Parathyroid adenoma (tissue), 2 donors: Measurements from ENCODE around the gene FAM50B.

Source experiments
- H2AFZ ChIP-seq: fragments of 300-600 bp; sonication (generic); one replicate; pipeline ENCODE4 v1.7.0; 2017; ENCODE audit warnings: antibody characterized with exemption, mild to moderate bottlenecking
- H3K27ac ChIP-seq: fragments of 300-600 bp; sonication (generic); one replicate; pipeline ENCODE4 v1.7.0; 2017
- H3K27me3 ChIP-seq: fragments of 300-600 bp; sonication (generic); one replicate; pipeline ENCODE4 v1.7.0; 2017; ENCODE audit warnings: low read length; ENCODE audit not compliant: control insufficient read depth, insufficient read depth
- H3K36me3 ChIP-seq: fragments of 300-600 bp; sonication (generic); one replicate; pipeline ENCODE4 v1.7.0; 2017; ENCODE audit warnings: low read length; ENCODE audit not compliant: control insufficient read depth, insufficient read depth
- H3K4me1 ChIP-seq: fragments of 300-600 bp; sonication (generic); one replicate; pipeline ENCODE4 v1.7.0; 2017; ENCODE audit warnings: control low read depth
- H3K4me2 ChIP-seq: fragments of 300-600 bp; sonication (generic); one replicate; pipeline ENCODE4 v1.7.0; 2017; ENCODE audit warnings: low read length
- H3K4me3 ChIP-seq: fragments of 300-600 bp; sonication (generic); one replicate; pipeline ENCODE4 v1.7.0; 2017; ENCODE audit warnings: low read depth, low read length
- H3K79me2 ChIP-seq: fragments of 300-600 bp; sonication (generic); one replicate; pipeline ENCODE4 v1.7.0; 2017; ENCODE audit warnings: control low read depth
- H3K9ac ChIP-seq: fragments of 300-600 bp; sonication (generic); one replicate; pipeline ENCODE4 v1.7.0; 2017; ENCODE audit warnings: mild to moderate bottlenecking
- H3K9me3 ChIP-seq: fragments of 300-600 bp; sonication (generic); one replicate; pipeline ENCODE4 v1.7.0; 2017; ENCODE audit warnings: low read length; ENCODE audit not compliant: control insufficient read depth
- TF ChIP-seq, protein P1 (sequence below): fragments of 300-600 bp; sonication (generic); IDR thresholded peaks from one replicate; pipeline ENCODE4 v1.7.0; 2017; ENCODE audit warnings: antibody characterized with exemption, mild to moderate bottlenecking
- donor health status: primary hyperparathyroidism.

The FAM50B gene

DNA sequence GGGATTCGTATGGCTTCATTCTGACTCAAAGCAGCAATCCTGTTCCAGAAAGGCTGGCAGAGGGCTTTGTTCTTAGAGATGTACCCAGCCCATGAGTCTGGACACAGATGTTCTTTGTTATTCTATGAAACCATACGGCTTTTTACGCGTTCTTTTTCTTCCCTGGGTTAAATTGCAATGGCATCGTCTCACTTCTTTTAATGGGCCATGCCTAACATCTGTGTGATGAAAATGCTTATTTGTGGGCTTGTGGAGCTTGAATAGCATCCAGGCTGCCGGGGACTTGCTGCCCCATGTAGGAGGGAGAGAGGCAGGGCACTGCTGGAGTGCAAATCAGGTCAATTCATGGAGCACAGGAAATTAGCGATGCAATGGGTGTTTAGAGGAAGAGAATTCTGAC is 19.4 kb downstream of the FAM50B start:
- Histone ChIP-seq H3K79me2 (no peaks in the 10 kb centered on the region), H3K36me3 (no peaks in the 10 kb centered on the region), H3K9ac (no peak overlapping the region), H3K9me3 (no peaks in the 10 kb centered on the region), H3K27ac (no peak overlapping the region), H3K4me3 (no peak overlapping the region), H2AFZ (no peak overlapping the region), H3K27me3 (no peaks in the 10 kb centered on the region), H3K4me1 (no peaks in the 10 kb centered on the region), H3K4me2 (no peak overlapping the region)
- TF ChIP-seq, protein P1, sequence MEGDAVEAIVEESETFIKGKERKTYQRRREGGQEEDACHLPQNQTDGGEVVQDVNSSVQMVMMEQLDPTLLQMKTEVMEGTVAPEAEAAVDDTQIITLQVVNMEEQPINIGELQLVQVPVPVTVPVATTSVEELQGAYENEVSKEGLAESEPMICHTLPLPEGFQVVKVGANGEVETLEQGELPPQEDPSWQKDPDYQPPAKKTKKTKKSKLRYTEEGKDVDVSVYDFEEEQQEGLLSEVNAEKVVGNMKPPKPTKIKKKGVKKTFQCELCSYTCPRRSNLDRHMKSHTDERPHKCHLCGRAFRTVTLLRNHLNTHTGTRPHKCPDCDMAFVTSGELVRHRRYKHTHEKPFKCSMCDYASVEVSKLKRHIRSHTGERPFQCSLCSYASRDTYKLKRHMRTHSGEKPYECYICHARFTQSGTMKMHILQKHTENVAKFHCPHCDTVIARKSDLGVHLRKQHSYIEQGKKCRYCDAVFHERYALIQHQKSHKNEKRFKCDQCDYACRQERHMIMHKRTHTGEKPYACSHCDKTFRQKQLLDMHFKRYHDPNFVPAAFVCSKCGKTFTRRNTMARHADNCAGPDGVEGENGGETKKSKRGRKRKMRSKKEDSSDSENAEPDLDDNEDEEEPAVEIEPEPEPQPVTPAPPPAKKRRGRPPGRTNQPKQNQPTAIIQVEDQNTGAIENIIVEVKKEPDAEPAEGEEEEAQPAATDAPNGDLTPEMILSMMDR = no peak

DNA sequence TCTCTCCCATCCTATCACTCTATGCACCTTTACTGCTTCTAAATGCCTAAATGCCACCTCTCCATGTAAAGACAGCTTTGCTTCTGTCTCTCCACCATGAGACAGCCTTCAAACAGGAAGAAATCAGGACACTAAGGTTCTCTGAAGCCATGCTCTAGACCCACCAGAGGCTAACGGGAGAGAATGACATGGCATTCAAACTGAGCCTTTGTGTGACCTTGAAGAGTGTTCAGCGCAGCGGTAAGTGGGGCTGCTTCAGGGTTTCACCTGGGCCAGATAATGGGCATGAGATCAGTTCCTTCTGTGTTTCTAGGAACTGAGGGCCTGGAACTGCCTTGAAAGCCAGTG is 20.1 kb downstream of the FAM50B start:
- Histone ChIP-seq H3K4me1 (no peaks in the 10 kb centered on the region), H2AFZ (no peak overlapping the region), H3K36me3 (no peaks in the 10 kb centered on the region), H3K27me3 (no peaks in the 10 kb centered on the region), H3K79me2 (no peaks in the 10 kb centered on the region), H3K9me3 (no peaks in the 10 kb centered on the region), H3K27ac (no peak overlapping the region), H3K4me3 (no peak overlapping the region), H3K9ac (no peak overlapping the region), H3K4me2 (no peak overlapping the region)
- TF ChIP-seq, protein P1 = no peak

DNA sequence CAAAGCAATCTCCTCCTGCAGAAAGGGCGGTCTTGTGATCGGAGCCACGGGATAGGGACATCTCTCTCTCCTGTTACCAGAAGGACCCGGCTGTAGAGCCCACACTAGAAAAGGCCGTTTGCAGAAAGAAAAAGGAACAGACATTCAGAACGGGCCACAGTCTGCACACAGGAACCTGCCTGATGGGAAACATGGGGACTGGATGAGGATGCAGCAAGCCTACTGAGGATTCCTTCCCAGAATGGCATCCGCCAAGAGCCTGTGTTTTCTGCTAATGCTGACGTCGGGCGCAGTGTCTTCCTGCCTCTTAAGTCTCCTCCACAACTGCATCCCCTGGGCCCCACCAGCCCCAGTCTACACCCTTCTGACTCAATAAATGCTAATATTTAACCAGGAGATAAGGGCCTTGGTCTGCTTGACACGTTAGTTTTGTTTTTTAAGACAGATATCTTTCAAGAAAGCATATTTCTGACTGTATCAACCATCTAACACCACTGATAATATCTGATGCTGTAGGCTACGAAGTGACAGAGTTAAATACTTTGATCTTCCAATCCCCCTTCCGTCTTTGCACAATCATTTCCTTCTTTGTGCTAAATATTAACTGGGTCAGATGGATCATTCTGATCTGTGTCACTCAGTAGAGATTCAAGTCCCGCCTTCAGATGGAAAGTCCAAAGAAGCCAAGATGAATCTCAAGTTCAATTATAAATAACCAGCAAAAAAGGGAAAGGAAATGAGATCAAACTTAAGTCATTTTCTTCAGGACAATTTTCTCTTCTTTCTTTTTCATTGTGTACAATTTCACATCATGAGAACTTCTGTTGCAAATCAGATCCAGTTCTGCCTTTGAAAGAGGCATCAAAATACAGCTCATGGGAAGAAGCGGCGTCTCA is 20.7 kb downstream of the FAM50B start:
- TF ChIP-seq, protein P1 = no peak
- Histone ChIP-seq H3K9ac (no peak overlapping the region), H3K4me3 (no peak overlapping the region), H3K27me3 (no peaks in the 10 kb centered on the region), H3K36me3 (no peaks in the 10 kb centered on the region), H3K4me2 (no peak overlapping the region), H3K27ac (no peak overlapping the region), H3K4me1 (no peaks in the 10 kb centered on the region), H3K9me3 (no peaks in the 10 kb centered on the region), H3K79me2 (no peaks in the 10 kb centered on the region), H2AFZ (no peak overlapping the region)

DNA sequence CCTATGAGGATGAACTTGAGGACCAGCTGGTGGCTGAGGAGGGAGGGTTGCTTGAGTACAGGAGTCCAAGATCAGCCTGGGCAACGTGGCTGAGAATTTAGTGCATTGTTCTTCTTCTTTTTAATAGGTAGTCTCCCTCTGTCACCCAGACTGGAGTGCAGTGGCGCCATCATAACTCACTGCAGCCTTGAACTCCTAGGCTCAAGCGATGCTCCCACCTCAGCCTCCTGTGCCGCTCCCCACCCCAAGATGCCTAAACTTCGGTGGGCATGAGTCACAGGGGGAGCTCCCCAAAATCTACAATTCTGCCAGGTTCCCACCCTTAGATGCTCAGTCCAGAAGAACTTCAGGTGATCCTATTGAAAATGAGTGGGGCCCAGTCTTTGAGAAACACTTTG is 21.4 kb downstream of the FAM50B start:
- H3K9ac ChIP-seq = no peak overlapping the region
- no peaks in the 10 kb centered on the region for H3K27me3 ChIP-seq
- TF ChIP-seq, protein P1 = no peak
- H3K4me1 ChIP-seq = no peaks in the 10 kb centered on the region
- H2AFZ ChIP-seq = no peak overlapping the region
- H3K4me2 ChIP-seq = no peak overlapping the region
- no peak overlapping the region for H3K4me3 ChIP-seq
- no peaks in the 10 kb centered on the region for H3K36me3 ChIP-seq
- no peaks in the 10 kb centered on the region for H3K79me2 ChIP-seq
- H3K9me3 ChIP-seq = no peaks in the 10 kb centered on the region
- no peak overlapping the region for H3K27ac ChIP-seq

DNA sequence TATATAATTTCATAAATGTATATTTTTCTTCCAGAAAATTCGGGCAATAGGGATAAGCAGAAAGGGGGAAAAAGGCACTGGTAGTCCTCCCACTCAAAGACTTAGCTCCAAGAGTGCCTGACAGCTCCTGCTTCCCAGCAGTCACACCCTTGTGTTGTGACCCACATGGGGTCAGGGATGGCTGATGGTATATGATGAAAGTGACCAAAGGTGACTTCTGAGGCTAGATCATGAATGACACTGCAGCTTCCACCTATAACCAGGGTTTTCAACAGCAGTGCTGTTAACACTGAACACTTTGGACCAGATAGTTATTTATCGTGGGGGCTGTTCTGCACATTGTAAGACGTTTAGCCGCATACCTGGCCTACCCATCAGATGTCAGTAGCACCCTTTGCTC is 22.3 kb downstream of the FAM50B start:
- Histone ChIP-seq H3K9me3 (no peaks in the 10 kb centered on the region), H3K9ac (no peak overlapping the region), H2AFZ (no peak overlapping the region)

More for the DNA sequence above, 22.3 kb downstream of the FAM50B start:
- no peak overlapping the region for H3K27ac ChIP-seq
- H3K4me2 ChIP-seq = no peak overlapping the region
- TF ChIP-seq, protein P1 = no peak
- no peaks in the 10 kb centered on the region for H3K27me3 ChIP-seq
- no peaks in the 10 kb centered on the region for H3K36me3 ChIP-seq
- H3K4me3 ChIP-seq = no peak overlapping the region
- H3K79me2 ChIP-seq = no peaks in the 10 kb centered on the region
- no peaks in the 10 kb centered on the region for H3K4me1 ChIP-seq
